ENCODE data around the gene QKI.
"Not testable (repeated sequence)": the region's sequence is repeated elsewhere in the genome, so short reads cannot be mapped to it uniquely, and the experiment has no call there.

Gene QKI

GRCh38 chr6:163414117-163414945, at the start of gene QKI:
QKI (plus strand) TSS chr6:163414718; CDS start chr6:163415194, 476 bp downstream.
- peak; percentile 33 for DNase-seq

GRCh38 chr6:163366288-163366687, 48.2 kb upstream of the QKI start:
- no peak for DNase-seq

- DNase-seq, result peak; percentile 26
Measured at GRCh38 chr6:163367497-163368183, 46.9 kb upstream of the QKI start.

- DNase-seq, result no peak
Measured at GRCh38 chr6:163369141-163369540, 45.4 kb upstream of the QKI start.

GRCh38 chr6:163369628-163370365, 44.7 kb upstream of the QKI start:
- DNase-seq, result no peak

GRCh38 chr6:163370464-163371117, 43.9 kb upstream of the QKI start:
- DNase-seq, result peak; percentile 45

GRCh38 chr6:163371129-163371528, 43.4 kb upstream of the QKI start:
- no peak for DNase-seq

GRCh38 chr6:163373240-163373639, 41.3 kb upstream of the QKI start:
- DNase-seq, result no peak

GRCh38 chr6:163375361-163375760, 39.2 kb upstream of the QKI start:
- no peak for DNase-seq

GRCh38 chr6:163376187-163376586, 38.3 kb upstream of the QKI start:
- no peak for DNase-seq

GRCh38 chr6:163377561-163377960, 37.0 kb upstream of the QKI start:
- no peak for DNase-seq

- no peak for DNase-seq
Measured at GRCh38 chr6:163380216-163380615, 34.3 kb upstream of the QKI start.

- DNase-seq, result no peak
Measured at GRCh38 chr6:163381118-163381756, 33.3 kb upstream of the QKI start.

GRCh38 chr6:163383396-163383795, 31.1 kb upstream of the QKI start:
- DNase-seq, result not testable (repeated sequence)

GRCh38 chr6:163383912-163384311, 30.6 kb upstream of the QKI start:
- no peak for DNase-seq

- no peak for DNase-seq
Measured at GRCh38 chr6:163384510-163384909, 30.0 kb upstream of the QKI start.

- not testable (repeated sequence) for DNase-seq
Measured at GRCh38 chr6:163385503-163385902, 29.0 kb upstream of the QKI start.

GRCh38 chr6:163386329-163386908, 28.1 kb upstream of the QKI start:
- no peak for DNase-seq

GRCh38 chr6:163387317-163387716, 27.2 kb upstream of the QKI start:
- DNase-seq, result no peak

GRCh38 chr6:163389354-163389753, 25.2 kb upstream of the QKI start:
- DNase-seq, result no peak

- no peak for DNase-seq
Measured at GRCh38 chr6:163390770-163391169, 23.7 kb upstream of the QKI start.

GRCh38 chr6:163391985-163392384, 22.5 kb upstream of the QKI start:
- DNase-seq, result no peak

Measured in NCI-H524 treated with DMSO at 0.1 percent for 48 hours (cell line).